Stimulated activated CD4-positive, alpha-beta T cell treated with anti-CD3 and anti-CD28 coated beads, Interleukin-12 subunit alpha, Interleukin-12 subunit beta, amount 100 ng/mL, for 4 hours (primary cell): ENCODE data around the gene BNC2.

Source experiments
- DNase-seq: peaks from one replicate; pipeline ENCODE4 v3.0.0-alpha.2; 2020

Gene BNC2

DNA sequence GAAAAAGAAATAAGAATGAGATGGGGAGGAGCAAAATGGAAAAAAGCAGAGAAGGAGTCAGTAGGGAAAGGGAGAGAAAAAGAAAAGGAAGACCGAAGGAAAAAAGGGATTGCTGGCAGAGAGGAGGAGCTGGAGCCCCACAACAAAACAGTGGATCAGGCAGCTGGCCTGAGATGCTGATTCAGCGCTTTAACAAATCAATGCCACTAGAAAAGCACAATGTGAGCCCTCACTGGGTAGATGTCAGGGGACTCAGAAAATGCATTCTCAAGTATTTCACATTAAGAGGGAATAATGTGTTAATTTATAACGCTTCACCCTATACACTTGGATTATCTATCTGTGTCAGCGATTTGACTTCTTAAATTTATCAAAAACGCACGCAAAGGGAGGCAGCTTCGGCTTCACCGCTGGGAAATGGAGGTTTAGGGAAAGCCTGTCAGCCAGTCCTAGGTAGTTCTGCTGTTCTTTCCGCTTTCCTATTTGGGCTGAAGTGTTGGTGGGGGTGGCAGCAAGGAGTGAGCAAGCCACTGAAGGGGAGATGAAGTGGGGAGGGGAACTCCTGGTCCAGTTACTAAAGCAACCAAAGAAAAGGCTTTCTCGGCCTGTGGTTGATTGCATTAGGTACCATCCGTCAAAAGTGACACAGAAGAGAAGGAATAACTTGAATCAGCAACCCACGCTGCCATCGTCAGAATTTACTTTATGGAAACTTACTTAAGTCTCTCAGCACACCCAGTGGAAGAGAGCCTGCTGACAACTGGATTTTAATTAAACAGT, 161.6 kb downstream of the BNC2 start:
- no peak for DNase-seq

DNA sequence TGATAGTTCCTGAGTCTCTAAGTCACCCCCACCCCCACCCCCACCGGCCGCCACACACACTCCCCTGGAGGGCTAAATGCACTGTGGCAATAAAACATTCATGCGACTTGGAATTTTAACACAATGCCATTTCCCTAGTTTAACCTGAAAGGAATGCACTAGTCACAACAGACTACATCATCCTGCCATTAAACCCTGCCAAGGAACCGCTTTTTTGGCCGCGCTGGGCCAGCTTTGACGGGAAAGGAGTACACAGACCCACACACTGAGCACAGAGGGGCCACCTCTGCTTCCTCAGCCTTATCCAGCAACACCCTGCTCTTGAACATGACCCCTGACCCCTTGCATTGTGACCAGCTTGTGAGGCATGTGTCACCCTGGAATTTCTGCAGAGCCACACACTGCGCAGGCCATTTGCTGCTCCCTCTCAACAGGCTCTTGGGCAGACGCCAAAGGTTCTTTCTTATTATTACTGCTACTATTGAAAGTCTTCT, 165.3 kb downstream of the BNC2 start:
- no peak for DNase-seq

DNA sequence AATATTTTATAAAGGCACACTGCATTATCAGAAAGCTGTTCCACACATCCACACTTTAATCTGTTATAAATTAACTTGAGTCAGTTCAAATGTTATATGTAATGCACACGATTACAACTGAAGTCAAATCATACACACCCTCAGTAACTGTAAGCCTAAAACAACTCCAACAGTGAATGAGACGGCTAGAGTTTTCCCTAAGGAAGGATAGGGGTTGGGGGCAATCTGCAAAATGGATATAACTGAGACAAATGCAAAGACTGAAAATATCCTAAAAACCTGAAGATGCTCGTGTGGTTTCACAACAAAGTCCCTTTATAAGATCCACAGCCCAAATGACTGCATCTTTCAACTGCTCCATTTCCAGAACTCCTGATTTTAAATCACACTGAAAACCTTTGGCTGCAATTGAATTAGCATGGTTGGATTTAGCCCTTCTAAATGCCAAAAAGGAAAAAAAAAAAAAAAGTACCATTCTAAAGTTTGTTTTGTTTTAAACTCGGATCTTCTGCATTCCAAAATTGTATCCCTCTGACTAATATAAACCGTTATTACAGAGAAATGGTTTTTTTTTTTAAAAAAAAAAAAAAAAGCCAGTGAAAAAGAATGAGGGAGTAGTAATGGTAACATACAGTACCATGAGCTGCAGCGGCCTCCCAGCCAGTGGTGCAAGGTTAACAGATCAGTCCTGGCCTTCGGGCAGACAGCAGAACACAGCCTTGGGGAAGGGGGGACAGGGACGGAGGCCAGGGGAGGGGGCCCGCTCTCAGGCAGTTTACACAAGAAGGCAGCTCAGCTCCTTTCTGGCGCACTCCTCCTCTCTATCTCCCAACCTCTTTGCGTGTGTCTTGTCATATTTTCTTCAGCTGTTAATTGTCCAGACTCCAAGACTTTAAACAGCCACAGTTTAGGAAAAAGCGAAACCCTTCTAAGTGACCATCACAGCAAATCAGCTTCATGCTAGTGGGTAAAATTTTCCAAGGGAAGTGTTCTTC, 166.1 kb downstream of the BNC2 start:
- no peak for DNase-seq

DNA sequence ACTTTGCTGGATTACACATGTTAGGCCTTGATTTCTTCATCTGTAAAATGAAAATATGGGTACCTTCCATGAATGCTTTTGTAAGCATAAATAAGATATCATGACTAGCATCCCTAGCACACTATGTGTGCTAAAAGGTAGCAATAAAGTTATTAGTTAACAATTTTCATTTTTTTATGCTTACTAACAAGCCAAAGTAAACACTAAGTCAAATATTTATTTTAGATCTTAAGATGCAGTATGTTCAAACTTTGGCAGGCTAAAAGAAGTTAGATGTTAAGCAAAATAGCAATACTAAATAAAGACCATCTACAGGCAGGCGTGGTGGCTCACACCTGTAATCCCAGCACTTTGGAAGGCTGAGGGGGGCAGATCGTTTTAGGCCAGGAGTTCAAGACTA, 169.1 kb downstream of the BNC2 start:
- DNase-seq: no peak

DNA sequence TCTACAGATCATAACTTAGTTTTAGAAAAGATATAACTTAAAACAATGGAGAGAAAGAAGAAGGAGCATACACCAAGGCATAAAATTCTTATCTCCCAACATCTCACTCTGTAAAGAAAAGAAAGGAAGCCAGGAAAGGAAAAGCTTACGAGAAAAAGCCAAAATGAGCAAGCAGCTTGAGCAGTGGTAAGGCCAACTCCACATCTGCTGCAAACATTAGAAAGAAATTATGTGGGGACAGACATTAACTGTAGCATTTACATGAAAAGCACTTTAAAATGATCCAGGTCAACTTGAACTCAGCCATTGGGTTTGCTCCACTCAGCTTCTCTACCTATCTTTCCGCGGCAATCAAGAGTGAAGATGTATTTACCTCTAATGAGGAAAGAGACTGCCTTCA, 176.9 kb downstream of the BNC2 start:
- DNase-seq: no peak

DNA sequence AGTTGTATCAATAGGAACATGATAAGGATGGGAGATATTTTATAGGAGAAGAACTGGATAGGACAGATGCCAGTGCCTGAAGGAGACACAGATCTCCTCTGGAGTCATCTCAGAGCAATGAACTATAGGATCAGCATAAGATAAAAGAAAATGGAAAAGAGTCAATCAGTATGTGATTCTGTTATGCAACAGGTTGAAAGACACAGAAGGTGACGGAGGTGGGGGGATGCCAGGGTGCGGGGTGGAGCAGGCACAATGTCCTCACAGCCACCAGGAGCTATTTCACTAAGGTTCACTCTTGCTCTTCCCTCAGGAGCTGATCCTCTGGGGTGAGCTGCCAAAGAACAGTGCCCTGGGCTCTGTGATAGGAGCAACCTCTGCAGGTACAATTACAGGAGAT, 179.8 kb downstream of the BNC2 start:
- no peak for DNase-seq

DNA sequence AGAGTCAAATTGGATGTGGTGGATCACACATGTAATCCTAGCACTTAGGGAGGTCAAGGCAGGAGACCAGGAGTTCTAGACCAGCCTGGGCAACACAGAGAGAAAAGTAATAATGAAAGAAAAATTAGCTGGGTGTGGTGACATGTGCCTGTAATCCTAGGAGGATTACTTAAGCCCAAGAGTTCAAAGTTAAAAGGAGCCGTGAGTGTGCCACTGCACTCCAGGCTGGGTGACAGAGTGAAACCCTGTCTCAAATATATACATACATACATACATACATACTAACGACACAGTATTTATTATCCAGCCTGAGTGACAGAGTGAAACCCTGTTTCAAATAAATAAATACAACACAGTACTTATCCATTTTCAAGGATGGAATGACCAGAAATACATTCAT, 180.3 kb downstream of the BNC2 start:
- DNase-seq: no peak

DNA sequence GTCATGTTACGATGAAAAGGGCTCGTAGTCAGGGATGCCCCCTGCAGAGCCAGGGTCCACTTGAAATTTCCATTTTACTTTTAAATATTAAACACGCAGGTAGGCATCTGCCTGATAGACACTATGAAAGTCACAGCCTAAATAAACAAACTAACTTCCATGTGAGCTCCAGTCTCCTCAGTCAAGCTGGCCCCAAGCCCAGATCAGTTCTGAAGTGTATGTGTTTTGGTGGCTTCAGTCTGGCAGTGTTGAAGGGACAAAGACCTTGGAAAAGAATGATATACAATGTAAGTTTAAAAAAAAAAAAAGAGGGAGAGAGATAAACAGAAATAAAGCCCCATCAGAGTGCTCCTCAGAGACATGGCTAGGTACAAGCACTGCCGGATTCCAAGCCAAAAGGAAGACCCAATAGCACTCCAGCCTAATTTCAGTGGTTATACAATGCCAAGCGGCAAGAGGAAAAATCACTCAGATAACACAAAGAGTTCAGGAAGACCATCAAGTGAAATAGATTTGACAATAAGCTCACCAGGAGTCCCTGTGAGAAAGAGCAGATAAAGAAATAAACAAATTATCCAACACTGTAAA, 181.0 kb downstream of the BNC2 start:
- no peak for DNase-seq

DNA sequence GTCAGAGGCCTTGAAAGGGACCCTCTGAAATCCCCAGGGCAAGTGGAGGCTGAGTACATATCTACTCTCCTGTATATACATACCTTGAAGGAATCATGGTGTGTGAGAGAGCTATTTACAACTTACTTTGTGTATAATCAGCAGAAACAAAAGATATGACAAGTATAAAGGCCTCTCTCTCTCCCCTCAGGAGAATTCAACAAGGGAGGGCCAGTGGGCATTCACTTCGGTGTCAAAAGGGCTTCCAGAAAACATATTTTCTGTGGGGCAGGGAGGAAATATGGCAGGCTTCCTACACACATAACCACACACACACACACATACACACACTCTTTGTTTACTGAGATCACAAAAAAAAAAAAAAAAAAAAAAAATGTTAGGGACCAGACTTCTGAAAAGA, 181.7 kb downstream of the BNC2 start:
- no peak for DNase-seq

DNA sequence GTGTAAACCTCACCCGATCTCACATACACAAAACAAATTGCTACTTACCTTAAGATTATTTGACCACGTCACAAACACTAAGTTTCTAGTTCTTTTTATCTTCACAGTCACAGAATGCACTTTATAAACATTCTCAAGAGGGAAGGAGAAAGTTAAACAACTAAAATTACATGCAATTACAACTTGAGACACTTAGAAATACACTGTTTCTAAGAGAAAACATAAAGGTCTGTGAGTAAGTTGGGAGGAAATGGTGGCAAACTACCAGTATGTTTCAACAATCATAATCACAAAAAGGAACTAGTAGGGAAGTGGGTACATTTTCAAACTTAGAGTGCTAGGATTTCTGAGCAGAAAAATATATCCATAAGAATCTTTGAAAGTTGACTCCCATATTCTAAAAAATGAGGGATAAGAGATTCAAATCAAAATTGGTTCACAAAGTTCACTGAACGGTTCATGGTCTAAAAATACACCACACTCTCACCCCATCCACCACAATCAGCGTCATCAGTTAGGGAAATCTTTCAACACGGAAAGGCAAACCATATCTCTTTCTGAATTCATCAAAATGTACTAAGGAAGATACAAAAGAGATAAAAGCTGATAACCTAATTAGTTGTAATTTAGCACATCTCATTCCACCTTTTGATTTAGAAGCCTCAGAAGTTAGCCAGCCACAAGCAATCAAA, 182.6 kb downstream of the BNC2 start:
- no peak for DNase-seq

DNA sequence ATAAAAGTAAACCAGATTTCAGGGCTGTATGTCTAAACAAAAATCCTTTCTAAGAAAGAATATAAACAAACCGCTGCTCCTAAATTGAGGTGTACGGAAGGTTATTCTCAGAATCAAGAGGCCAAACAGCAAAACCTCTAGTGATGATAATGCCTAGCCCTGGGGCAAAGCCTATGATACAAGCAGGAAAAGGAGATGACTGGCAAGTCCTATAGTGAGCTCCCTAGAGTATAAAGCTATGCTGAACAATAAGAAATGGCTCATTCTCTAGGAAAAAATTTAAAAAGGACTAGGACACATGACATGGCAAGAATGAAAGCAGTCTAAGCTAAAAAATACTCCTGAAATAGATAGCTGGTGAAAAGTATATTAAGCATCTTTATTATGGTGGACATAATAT, 187.1 kb downstream of the BNC2 start:
- DNase-seq: no peak

DNA sequence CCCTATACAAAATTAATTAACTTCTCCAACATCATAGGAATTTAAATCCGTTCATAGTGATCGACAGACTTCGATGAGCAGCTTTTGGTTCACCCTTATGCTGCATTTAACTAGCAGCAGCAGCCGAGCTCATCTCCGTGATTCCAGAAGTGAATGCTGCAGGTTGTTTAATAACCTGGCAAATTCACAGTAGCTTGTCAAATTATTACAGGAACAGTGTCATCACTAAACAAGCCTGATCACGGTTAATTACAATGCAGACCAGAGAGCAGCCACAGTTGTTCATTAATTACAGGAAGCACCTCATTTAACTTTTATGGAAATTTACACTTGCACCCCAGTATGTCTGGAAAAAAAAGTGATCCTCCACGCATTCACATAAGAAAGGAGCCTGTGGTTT, 188.2 kb downstream of the BNC2 start:
- no peak for DNase-seq

DNA sequence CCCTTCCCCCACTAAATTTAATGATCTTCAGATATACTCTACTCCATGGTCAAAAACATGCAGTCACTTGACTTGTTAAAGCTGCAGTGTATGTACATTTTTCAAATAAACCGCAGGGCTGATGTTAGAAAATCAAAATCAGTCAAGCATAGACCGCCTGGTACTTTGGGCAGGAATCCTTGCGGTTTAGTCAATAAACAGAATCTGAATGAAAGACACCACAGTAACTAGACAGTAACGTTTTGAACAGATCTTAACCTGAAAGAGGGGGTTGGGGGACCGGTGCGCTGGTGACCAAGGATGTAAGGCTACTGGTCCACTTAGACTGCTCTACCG, 188.8 kb downstream of the BNC2 start:
- no peak for DNase-seq

DNA sequence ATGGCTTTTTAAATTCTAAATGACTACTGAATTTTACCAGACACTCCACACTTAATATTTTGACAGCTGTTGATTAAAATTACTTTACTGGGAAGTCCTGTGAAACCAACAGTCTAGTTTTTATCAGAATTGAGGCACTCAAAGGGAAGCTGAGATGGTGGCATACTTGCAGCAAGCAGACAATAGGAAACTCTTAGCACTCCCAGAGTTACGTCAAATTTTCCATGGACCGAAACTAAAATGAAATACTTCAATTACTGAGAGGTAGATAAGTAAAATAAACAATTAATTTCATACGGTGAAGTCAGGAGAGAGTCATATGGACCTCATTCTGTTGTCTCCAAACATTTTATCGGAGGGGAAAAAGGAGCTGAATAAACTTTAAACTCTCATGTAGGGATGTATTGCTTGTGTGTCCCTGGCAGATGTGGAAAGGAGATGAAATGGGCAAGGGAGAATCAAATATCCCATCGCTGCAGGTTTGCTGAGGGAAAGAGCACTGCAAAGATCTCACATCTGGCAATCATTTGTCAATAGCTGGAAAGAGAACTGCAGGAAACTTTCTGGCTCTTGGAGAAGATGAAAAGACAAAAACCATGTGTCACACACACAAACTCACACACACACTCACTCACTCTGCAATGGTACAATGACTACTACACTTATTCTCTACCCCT, 189.4 kb downstream of the BNC2 start:
- no peak for DNase-seq

DNA sequence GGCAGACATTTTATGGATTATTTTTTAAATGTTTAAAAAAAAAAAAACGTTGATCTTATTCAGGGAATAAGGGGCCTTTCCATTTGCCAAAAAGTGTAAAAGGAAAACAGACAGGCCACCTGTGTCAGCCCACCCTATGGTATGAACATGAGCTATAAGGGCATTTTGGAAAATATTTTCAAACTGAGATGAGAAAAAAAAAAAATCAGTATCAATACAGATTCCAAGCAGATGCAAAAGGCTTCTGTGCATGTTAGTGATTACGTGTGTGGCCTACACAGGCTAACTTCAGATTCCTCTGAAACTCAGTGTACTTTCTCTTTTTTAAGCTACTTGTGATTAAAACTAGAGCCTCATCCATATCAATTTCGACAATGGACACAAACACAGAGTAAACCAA, 189.9 kb downstream of the BNC2 start:
- no peak for DNase-seq

DNA sequence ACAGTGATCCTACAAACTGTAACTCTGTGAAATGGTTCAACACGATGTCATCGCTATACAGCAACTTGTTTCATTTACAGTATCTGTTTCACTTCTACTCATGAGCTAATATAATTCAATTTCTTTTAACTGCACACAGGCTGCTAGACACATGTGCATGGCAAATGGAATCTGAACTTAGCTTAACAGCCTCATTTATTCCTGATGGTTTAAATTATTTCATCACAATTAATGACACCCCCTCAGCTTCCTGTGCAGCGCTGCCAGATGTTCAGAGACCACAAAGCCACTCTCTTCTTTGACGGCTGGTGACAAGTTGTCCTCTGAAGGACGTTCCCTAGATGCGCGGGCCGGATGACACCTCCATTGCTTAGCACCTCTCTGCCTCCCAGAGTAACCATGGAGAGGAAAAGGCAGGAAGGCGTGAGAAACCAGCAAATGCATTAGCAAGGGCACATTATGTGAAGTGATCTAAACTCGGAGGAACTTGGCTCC, 191.1 kb downstream of the BNC2 start:
- no peak for DNase-seq

DNA sequence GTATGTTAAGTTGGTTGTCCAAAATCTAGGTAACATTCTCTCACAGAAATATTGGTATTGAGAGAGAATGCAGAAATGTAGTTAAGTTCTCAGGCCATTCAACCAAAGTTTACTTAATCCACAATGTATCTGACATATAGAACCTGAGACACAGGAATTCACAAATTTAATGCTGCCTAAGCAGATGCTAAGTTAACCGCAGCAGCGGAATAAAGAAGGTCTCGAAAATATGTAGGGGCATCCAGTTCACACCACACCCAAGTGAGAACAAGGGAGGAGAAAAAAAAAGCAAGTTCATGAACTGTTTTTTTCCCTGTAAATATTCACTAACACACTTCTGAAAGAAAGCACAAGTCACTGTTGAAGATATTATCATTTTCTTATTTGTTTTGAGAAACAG, 194.0 kb downstream of the BNC2 start:
- no peak for DNase-seq

DNA sequence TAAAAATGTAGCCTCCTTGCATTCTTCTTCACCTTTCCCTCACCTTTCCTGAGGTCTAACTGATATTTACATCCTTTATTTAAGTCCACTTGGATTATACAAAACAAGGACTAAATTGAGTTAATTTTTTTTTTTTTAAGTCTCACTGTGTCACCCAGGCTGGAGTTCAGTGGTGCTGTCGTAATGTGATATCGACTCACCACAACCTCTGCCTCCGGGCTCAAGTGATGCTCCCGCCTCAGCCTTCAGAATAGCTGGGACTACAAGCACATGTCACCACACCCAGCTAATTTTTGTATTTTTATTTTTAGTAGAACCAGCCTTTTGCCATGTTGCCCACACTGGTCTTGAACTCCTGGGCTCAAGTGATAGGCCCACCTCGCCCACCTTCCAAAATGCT, 195.3 kb downstream of the BNC2 start:
- DNase-seq: no peak

DNA sequence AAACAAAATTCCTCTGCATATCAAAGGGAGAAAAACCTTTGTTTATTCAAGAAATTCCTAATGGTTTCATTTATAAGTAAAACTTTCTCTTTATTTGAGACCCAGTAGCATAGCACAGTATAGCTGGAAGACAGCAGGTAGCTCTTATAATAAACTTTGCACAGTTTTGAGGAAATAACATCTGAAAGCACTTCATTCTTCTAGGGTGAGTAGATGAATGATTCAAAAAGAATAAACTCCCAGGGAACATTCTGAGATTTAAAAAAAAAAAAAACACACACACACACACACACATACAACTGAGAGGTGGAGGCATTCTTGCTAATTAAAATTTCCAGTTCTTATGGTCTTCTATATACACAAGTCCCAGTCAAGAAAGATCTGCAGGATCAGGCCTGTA, 197.3 kb downstream of the BNC2 start:
- no peak for DNase-seq

DNA sequence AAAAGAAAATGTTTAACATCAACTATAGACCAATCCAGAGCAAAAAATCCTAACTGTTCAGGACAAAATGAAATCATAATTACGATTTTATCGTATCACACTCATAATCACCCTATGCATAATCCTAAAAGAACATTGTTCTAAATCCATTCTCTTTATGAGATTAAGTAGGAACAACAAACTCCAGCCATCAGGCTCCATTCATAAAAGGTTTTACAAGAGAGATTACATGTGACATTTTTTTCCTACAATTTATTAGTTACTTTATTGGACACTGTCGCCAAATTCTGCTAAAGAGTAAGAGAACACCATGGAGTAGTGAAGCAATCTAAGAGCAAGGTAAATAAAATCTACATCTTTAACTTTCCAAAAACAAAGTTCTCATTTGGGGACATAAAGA, 198.0 kb downstream of the BNC2 start:
- no peak for DNase-seq

DNA sequence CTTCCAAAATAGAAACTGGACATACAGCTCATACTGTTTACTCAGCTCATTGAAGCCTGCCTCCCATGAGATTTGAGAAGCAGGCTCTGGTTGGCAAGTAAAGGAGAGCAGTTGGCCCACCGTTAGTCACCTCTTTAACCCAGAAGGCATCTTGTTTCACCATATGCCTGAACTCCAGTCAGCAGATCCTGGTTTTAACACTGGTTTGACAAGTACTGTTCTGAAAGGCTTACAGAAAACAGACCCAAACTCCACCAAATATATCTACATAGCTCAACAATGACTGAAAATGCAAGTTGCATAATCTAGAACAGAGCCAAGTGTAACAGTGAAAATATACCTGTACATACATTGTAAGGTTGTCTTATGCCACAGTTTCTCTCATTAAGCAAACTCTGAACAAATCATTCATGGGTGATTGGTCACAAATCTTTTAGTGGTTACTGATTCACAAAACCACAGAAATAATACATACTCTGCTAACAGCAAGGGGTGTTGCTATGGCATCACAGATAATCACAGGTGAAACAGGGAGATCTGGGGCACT, 198.8 kb downstream of the BNC2 start:
- no peak for DNase-seq

DNA sequence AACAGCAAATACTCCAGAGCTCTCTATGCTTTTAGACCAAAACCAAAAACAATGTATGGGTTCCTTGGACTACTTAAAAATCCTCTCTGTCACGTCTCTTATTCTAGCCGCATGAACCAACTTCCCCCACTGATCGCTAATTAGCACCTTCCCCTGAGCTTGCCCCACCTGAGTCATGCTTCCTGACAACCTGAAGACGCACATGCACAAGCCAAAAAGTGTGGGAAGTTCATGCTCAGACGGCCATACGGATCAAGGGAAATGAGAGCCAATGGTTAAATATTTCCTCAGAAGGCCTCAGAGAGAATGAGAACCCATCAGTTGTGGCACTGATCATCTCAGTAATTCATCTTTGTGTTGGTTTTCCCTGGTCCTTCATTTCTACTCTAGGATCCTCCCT, 199.7 kb downstream of the BNC2 start:
- DNase-seq: no peak
